Brain microvascular endothelial cell (primary cell): ENCODE measurements around the gene TNFRSF1A.

ENCODE experiments used
- DNase-seq: peaks from one replicate; pipeline ENCODE4 v3.0.0-alpha.2; 2020
- H3K27ac ChIP-seq: fragments of 250-450 bp; sonication (Bioruptor Pico); 2 replicates; pipeline ENCODE4 v1.5.1; 2020; ENCODE audit warnings: mild to moderate bottlenecking, moderate library complexity
- H3K27me3 ChIP-seq: fragments of 250-450 bp; sonication (Bioruptor Pico); replicated peaks from 2 replicates; pipeline ENCODE4 v1.5.1; 2020; ENCODE audit warnings: mild to moderate bottlenecking
- H3K36me3 ChIP-seq: fragments of 250-450 bp; sonication (Bioruptor Pico); replicated peaks from 2 replicates; pipeline ENCODE4 v1.5.1; 2020; ENCODE audit warnings: mild to moderate bottlenecking
- H3K4me3 ChIP-seq: 2 replicates; pipeline ENCODE4 v1.5.1; 2011; ENCODE audit warnings: low read depth, mild to moderate bottlenecking, control low read depth, low read length, moderate library complexity
- in situ Hi-C: cut with HindIII; loops from 2 replicates; pipeline ENCODE4 v1.10.0; 2017; ENCODE audit warnings: low sequenced_read_pairs, low pct_ligation_motif_present
- TF ChIP-seq, protein P1 (sequence below): IDR thresholded peaks from 2 replicates; pipeline ENCODE4 v1.5.1; 2011; ENCODE audit warnings: low read depth, mild to moderate bottlenecking, moderate library complexity, low read length, control low read depth, inconsistent platforms; ENCODE audit errors: missing control alignments

TNFRSF1A gene

DNA sequence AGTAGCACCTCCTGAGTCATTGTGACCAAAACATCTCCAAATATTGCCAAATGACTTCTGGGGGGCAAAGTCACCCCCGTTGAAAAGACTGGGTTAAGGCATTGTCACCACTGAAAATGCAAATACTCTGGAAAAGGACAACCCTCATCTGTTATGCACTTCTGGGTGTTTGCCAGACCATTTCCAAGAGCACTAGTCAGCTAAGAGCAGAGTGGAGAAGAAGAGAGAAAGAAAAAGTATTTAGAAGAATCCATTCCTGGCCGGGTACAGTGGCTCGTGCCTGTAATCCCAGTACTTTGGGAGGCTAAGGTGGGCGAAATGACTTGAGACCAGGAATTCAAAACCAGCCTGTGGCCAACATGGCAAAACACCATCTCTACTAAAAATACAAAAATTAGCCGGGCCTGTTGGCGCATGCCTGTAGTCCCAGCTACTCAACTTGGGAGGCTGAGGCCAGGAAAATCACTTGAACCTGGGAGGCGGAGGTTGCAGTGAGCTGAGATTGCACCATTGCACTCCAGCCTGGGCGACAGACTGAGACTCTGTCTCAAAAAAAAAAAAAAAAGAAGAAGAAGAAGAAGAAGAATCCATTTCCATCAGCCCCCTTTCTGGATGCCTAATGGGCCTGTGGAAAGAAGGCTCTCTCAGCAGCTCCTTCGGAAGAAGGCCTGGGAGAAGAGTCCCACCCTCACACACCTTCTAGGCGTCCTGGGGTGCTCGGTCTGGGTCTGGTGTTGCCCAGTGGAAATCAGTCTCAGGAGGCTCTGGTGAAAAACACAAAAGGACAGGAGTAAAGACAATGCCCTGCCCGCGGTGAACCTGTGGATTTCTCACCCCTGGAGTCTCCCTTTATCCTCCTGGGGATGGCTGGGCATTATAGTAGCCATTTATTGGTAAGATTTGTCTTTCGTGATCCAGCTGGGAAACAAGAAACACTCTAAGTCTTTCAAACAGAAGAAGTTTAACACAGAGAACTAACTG, 38.6 kb upstream of the TNFRSF1A start:
- in situ Hi-C loops, result no loop called here
- Histone ChIP-seq H3K4me3 (no peak overlapping the region), H3K27me3 (no peaks in the 10 kb centered on the region), H3K27ac (no peak overlapping the region), H3K36me3 (no peaks in the 10 kb centered on the region)
- TF ChIP-seq, protein P1, sequence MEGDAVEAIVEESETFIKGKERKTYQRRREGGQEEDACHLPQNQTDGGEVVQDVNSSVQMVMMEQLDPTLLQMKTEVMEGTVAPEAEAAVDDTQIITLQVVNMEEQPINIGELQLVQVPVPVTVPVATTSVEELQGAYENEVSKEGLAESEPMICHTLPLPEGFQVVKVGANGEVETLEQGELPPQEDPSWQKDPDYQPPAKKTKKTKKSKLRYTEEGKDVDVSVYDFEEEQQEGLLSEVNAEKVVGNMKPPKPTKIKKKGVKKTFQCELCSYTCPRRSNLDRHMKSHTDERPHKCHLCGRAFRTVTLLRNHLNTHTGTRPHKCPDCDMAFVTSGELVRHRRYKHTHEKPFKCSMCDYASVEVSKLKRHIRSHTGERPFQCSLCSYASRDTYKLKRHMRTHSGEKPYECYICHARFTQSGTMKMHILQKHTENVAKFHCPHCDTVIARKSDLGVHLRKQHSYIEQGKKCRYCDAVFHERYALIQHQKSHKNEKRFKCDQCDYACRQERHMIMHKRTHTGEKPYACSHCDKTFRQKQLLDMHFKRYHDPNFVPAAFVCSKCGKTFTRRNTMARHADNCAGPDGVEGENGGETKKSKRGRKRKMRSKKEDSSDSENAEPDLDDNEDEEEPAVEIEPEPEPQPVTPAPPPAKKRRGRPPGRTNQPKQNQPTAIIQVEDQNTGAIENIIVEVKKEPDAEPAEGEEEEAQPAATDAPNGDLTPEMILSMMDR, result no peak
- no peak for DNase-seq

DNA sequence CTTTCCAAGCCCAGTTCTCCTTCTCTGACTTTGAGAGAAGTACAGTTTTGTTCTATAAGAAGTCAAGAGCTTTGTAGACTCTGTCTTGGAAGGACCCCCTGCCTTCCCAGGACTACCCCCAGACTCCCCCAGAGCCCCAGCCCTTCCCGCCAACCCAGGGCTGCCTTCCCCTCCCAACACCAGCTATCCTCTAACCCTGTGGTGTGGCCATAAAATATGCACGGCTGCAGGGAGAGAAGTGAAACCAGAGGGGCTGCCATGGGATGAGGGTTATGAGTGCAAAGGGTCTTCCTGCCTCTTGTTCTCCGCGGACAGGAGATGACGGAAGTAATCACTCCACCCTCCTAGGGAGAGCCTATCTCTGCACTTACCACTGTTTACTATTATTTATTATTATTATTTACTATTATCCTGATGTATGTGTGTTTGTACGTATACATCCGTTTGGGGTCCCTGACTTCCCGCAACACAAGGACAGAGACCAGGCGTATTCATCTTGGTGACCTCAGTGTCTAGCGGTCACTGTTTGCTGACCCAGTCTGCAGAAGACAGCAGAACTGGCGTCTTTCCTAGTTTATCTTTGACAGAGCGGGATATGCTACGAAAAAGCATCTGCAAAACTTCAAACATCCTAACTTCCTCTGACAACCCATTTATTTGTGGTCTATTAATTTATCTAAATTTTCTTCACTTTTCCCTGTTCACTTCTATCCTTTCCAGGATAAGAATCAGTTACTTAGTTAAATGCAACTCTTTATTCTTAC, 37.0 kb upstream of the TNFRSF1A start:
- in situ Hi-C loops, result no loop called here
- Histone ChIP-seq H3K36me3 (no peaks in the 10 kb centered on the region), H3K27me3 (no peaks in the 10 kb centered on the region), H3K27ac (no peak overlapping the region), H3K4me3 (no peak overlapping the region)
- no peak for DNase-seq
- TF ChIP-seq, protein P1, result no peak

DNA sequence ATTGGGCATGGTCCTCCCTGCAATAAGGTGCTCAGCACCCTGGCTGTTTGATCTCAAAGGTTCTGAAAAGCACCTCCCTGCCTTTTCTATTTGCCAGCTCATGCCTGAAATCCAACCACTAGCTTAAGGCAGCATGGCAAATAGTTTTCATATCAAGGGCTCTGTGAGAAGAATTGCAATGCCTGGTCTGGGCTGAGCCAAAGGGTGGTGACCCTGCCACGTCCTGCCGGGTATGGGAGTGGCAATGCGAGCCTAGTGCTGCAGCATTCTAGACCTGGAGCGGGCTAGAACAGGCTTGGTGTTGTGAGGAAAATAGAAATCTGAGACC, 35.8 kb upstream of the TNFRSF1A start:
- no peak overlapping the region for H3K4me3 ChIP-seq
- TF ChIP-seq, protein P1, result no peak
- DNase-seq, result no peak
- no peaks in the 10 kb centered on the region for H3K27me3 ChIP-seq
- in situ Hi-C loops, result no loop called here
- no peaks in the 10 kb centered on the region for H3K36me3 ChIP-seq
- H3K27ac ChIP-seq, result no peak overlapping the region

DNA sequence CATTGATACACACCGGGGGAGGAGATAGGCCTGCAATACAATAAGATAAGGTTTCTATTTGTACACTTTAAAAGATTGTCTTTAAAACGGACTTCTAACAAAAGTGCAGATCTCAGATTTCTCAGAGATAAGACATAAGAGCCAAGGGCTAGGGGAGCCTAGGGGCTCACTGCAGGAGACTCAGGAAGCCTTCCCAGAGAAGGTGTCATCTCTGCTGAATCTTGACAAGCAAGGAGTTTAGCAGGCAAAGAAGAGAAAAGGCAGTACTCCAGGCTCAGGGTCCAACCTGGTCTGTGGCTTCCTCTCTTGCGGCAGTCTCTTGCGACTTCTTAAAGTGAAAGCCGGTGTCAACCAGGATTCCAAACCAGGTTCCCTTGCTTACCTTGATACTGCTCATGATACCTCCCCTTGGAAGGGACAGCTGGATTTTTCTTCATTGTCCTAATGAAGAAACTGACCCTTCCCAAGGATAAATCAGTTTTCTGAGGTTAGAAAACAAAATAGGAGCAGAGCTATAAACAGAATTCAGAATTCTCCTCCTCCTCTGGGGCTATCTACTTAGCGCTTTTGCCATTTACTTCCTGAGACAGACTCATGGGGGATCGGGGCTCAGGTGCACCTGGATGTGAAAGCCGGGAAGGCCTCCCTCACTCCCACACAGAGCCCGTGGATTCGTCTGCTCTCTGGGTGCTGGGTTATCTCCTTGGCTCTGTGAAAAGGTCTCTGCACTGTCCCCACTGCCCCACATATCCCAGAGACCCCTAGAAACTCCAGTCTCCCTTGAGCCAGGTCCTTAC, 35.2 kb upstream of the TNFRSF1A start:
- in situ Hi-C loops, result no loop called here
- H3K36me3 ChIP-seq, result no peaks in the 10 kb centered on the region
- no peak overlapping the region for H3K4me3 ChIP-seq
- TF ChIP-seq, protein P1, result no peak
- H3K27ac ChIP-seq, result no peak overlapping the region
- DNase-seq, result no peak
- H3K27me3 ChIP-seq, result no peaks in the 10 kb centered on the region

DNA sequence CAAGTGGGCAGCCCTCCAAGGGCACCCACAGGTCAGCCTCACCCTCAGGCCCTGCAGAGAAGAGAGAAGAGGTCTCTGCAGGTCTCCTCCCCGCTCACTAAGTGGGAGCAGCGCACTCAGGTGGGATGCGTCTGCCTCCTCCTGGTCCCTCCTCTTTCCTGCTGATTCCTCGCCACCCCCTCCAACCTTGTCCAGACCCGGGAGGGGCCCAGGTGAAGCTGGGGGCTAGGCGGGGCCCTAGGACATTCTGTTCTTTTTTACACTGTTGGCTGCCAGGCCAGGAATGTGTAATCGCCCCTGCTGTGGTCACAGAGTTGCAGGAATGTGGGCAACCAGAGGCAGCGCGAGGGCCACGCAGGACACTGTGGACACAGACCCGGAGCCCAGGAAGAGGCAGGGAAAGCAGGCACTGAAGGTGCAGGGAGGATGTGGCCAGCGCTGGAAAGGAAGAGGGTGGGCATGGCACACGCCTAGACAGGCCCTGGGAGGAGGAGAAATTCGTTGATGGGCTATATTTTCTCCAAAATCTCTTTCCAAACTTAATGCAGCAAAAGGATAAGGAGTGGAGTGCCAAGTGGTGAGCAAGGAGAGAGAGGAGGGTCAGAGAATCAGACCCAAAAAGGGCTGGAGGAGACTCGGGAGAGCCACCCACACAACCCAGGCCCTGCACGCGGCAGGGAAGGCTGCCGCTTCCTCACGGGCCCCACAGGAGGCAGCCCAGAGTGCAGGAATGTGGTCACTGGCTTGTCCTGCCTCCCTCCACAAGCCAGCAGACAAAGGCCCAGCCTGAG, 34.4 kb upstream of the TNFRSF1A start:
- TF ChIP-seq, protein P1, result peak; percentile 74
- DNase-seq, result peak; percentile 62
- Histone ChIP-seq H3K27me3 (no peaks in the 10 kb centered on the region), H3K36me3 (no peaks in the 10 kb centered on the region), H3K27ac (no peak overlapping the region), H3K4me3 (no peak overlapping the region)
- in situ Hi-C loops, result no loop called here
